Fibroblast of skin of left biceps (primary cell): ENCODE results near the gene RHOT1.
"Not testable (repeated sequence)": the region's sequence is repeated elsewhere in the genome, so short reads cannot be mapped to it uniquely, and the experiment has no call there.

ENCODE experiments used
- DNase-seq, 2 experiments: peaks; one replicate each; pipeline ENCODE4 v3.0.0-alpha.2; 2013; ENCODE audit warnings: low read depth in 2 of 2

RHOT1 gene

GRCh38 chr17:32159586-32160438 is 17.5 kb downstream of the RHOT1 start:
- DNase-seq = no peak

GRCh38 chr17:32160526-32160925 is 18.2 kb downstream of the RHOT1 start:
- no peak for DNase-seq

GRCh38 chr17:32161029-32161428 is 18.7 kb downstream of the RHOT1 start:
- DNase-seq = no peak

- DNase-seq = peak; percentile 59 to 66
Measured at GRCh38 chr17:32161506-32162365, 19.4 kb downstream of the RHOT1 start.

GRCh38 chr17:32174889-32175288 is 32.6 kb downstream of the RHOT1 start:
- no peak for DNase-seq

GRCh38 chr17:32178679-32179078 is 36.4 kb downstream of the RHOT1 start:
- DNase-seq = not testable (repeated sequence)

- DNase-seq = not testable (repeated sequence)
Measured at GRCh38 chr17:32179103-32179502, 36.8 kb downstream of the RHOT1 start.

- DNase-seq = not testable (repeated sequence)
Measured at GRCh38 chr17:32179526-32179925, 37.2 kb downstream of the RHOT1 start.

- not testable (repeated sequence) for DNase-seq
Measured at GRCh38 chr17:32180262-32180661, 38.0 kb downstream of the RHOT1 start.

GRCh38 chr17:32185875-32186274 is 43.6 kb downstream of the RHOT1 start:
- DNase-seq = no peak

- DNase-seq = no peak
Measured at GRCh38 chr17:32187271-32187670, 45.0 kb downstream of the RHOT1 start.

GRCh38 chr17:32189343-32189742 is 47.0 kb downstream of the RHOT1 start:
- no peak for DNase-seq

GRCh38 chr17:32191306-32191705 is 49.0 kb downstream of the RHOT1 start:
- peak in 1 of 2 experiments; percentile 26 for DNase-seq

GRCh38 chr17:32192379-32192778 is 50.1 kb downstream of the RHOT1 start:
- no peak for DNase-seq

GRCh38 chr17:32197987-32198386 is 55.7 kb downstream of the RHOT1 start:
- no peak for DNase-seq

- peak; percentile 75 to 76 for DNase-seq
Measured at GRCh38 chr17:32206861-32207260, 64.6 kb downstream of the RHOT1 start.

- DNase-seq = no peak
Measured at GRCh38 chr17:32208436-32208835, 66.1 kb downstream of the RHOT1 start.

- DNase-seq = no peak
Measured at GRCh38 chr17:32209608-32210007, 67.3 kb downstream of the RHOT1 start.

- DNase-seq = no peak
Measured at GRCh38 chr17:32211671-32212070, 69.4 kb downstream of the RHOT1 start.

- no peak for DNase-seq
Measured at GRCh38 chr17:32215696-32216095, 73.4 kb downstream of the RHOT1 start.

GRCh38 chr17:32222621-32223020 is 80.3 kb downstream of the RHOT1 start:
- DNase-seq = no peak

- DNase-seq = no peak
Measured at GRCh38 chr17:32223703-32224102, 81.4 kb downstream of the RHOT1 start.

GRCh38 chr17:32226886-32227285 is 84.6 kb downstream of the RHOT1 start:
- no peak for DNase-seq
